Fibroblast of lung (primary cell): ENCODE results near the gene MICOS13. TPM values are rescaled to one million over a fixed set of nuclear protein-coding genes. Genes with fewer than 3 reads are reported as not detected.

ENCODE experiments used
- DNase-seq, 2 donors: peaks; one replicate each; pipeline versions ENCODE4 v3.0.0 to v3.0.0-alpha.2; 2010; ENCODE audit warnings: low read depth in 2 of 2
- H2AFZ ChIP-seq: 2 replicates; pipeline ENCODE4 v1.5.1; 2012; ENCODE audit warnings: low read length, control low read depth, inconsistent platforms
- H3K27ac ChIP-seq: 2 replicates; pipeline ENCODE4 v1.5.1; 2011; ENCODE audit warnings: low read length, control low read depth; ENCODE audit not compliant: insufficient read depth
- H3K27me3 ChIP-seq: 2 replicates; pipeline ENCODE4 v1.5.1; 2011; ENCODE audit warnings: mild to moderate bottlenecking, low read length; ENCODE audit not compliant: control insufficient read depth, insufficient read depth
- H3K36me3 ChIP-seq: 2 replicates; pipeline ENCODE4 v1.5.1; 2011; ENCODE audit warnings: low read length; ENCODE audit not compliant: control insufficient read depth, insufficient read depth
- H3K4me1 ChIP-seq: 2 replicates; pipeline ENCODE4 v1.5.1; 2011; ENCODE audit warnings: low read length; ENCODE audit not compliant: control insufficient read depth, insufficient read depth; ENCODE audit errors: extremely low read depth
- H3K4me2 ChIP-seq: 2 replicates; pipeline ENCODE4 v1.5.1; 2011; ENCODE audit warnings: low read length, control low read depth; ENCODE audit not compliant: insufficient read depth; ENCODE audit errors: extremely low read depth
- H3K4me3 ChIP-seq, 4 experiments: fragments of 200-600 bp in 1 of 4; sonication (generic) in 1 of 4; replicated peaks in 1 of 4; 2 replicates each; pipeline ENCODE4 v1.5.1; 2011 to 2016; ENCODE audit warnings: low read length in 4 of 4, low read depth in 3 of 4, mild to moderate bottlenecking in 3 of 4, control low read depth in 2 of 4, inconsistent platforms in 1 of 4, mixed read lengths in 1 of 4; ENCODE audit not compliant: insufficient read depth in 1 of 4; ENCODE audit errors: control extremely low read depth in 1 of 4
- H3K79me2 ChIP-seq: 2 replicates; pipeline ENCODE4 v1.5.1; 2012; ENCODE audit warnings: mild to moderate bottlenecking, low read length, inconsistent platforms; ENCODE audit not compliant: control insufficient read depth, insufficient read depth
- H3K9ac ChIP-seq: 2 replicates; pipeline ENCODE4 v1.5.1; 2011; ENCODE audit warnings: mild to moderate bottlenecking, low read length, control low read depth; ENCODE audit not compliant: insufficient read depth
- H3K9me3 ChIP-seq: 2 replicates; pipeline ENCODE4 v1.5.1; 2012; ENCODE audit warnings: low read depth, low read length; ENCODE audit not compliant: control insufficient read depth, insufficient read depth
- H4K20me1 ChIP-seq: 2 replicates; pipeline ENCODE4 v1.5.1; 2011; ENCODE audit warnings: low read length; ENCODE audit not compliant: control insufficient read depth, insufficient read depth; ENCODE audit errors: extremely low read depth
- EZH2 ChIP-seq: IDR thresholded peaks from 2 replicates; pipeline ENCODE4 v1.5.1; 2012; ENCODE audit warnings: low read length, control low read depth, mild to moderate bottlenecking; ENCODE audit errors: missing control alignments
- polyA plus RNA-seq, 2 donors: library from polyadenylated mRNA; depleted of rRNA in 1 of 2; stranded (reverse) in 1 of 2; unstranded in 1 of 2; fragments of >200 nt; gene quantifications; 2 replicates each; pipeline ENCODE4 v1.2.1, GENCODE V29; 2011 to 2012; ENCODE audit warnings: missing spikeins in 1 of 2
- total RNA-seq: library from RNA; depleted of rRNA; stranded (reverse); fragments of >200 nt; gene quantifications from 2 replicates; pipeline ENCODE4 v1.2.1, GENCODE V29; 2014
- TF ChIP-seq, protein P1 (sequence below), 2 donors: IDR thresholded peaks in 1 of 2; conservative IDR thresholded peaks in 1 of 2; 1 replicate in 1 of 2; 2 replicates in 1 of 2; pipeline ENCODE4 v1.5.1; 2011 to 2012; ENCODE audit warnings: low read length in 2 of 2, control low read depth in 1 of 2, inconsistent platforms in 1 of 2, low read depth in 1 of 2, mild to moderate bottlenecking in 1 of 2

MICOS13 gene
- total and polyA plus RNA-seq, 2 donors (not counting 1 experiment from before 2014, with no cell fraction given): 20.8 to 73.5 TPM

DNA sequence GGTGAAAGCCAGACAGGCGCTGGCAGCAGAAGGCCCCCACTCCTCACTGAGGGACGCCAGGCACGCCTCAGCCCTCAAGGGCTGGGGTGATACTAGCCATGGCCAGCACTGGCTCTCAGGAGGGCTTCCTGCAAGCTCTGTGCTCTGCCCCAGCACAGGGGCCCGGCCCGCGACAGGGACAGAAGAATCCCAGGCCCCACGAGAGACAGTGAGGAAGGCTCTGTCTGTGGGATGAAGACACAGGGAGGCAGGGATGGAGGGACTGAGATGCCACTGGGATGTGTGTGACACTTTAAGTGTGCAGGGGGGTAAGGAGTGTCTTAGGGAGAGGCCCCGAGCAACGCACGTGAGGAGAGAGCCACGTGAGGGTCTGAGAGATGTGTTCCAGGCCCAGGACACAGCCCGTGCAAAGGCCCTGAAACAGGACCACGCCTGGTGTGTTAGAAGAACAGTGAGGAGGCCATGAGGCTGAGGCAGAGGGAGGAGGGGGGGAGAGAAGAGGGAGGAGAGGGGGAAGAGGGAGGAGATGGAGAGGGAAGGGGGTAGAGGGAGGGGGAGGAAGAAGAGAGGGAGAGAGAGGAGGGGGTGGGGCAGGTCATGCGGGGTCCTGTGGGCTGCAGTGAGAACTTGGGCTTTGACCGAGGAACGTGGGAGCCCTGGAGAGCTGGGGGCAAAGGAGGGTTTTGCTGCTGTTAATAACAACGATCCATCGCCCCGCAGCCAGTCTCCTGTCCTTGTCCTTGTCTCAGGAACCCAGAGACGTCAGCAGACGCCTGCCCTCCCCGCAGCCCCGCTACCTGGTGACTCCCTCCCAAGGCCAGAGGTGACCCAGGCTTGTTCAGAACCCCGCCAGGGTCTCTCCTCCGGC is 16.9 kb upstream of the MICOS13 start:
- H2AFZ ChIP-seq: no peak overlapping the region
- H3K4me3 ChIP-seq: no peak overlapping the region
- no peaks in the 10 kb centered on the region for H3K4me1 ChIP-seq
- no peaks in the 10 kb centered on the region for H3K9me3 ChIP-seq
- H3K9ac ChIP-seq: no peak overlapping the region
- peaks cover 53% of the 10 kb centered on the region for H3K36me3 ChIP-seq
- H3K27ac ChIP-seq: no peak overlapping the region
- H4K20me1 ChIP-seq: no peaks in the 10 kb centered on the region
- DNase-seq: no peak
- peaks cover 40% of the 10 kb centered on the region for H3K79me2 ChIP-seq
- TF ChIP-seq, protein P1, sequence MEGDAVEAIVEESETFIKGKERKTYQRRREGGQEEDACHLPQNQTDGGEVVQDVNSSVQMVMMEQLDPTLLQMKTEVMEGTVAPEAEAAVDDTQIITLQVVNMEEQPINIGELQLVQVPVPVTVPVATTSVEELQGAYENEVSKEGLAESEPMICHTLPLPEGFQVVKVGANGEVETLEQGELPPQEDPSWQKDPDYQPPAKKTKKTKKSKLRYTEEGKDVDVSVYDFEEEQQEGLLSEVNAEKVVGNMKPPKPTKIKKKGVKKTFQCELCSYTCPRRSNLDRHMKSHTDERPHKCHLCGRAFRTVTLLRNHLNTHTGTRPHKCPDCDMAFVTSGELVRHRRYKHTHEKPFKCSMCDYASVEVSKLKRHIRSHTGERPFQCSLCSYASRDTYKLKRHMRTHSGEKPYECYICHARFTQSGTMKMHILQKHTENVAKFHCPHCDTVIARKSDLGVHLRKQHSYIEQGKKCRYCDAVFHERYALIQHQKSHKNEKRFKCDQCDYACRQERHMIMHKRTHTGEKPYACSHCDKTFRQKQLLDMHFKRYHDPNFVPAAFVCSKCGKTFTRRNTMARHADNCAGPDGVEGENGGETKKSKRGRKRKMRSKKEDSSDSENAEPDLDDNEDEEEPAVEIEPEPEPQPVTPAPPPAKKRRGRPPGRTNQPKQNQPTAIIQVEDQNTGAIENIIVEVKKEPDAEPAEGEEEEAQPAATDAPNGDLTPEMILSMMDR (conservative IDR thresholded peaks at IDR 0.05 in 1 of 2, IDR thresholded peaks at IDR 0.05 in 1 of 2; ENCODE audit: low read depth in 1 of 2, low read length in 2 of 2): no peak
- TF ChIP-seq EZH2: no peak
- no peak overlapping the region for H3K4me2 ChIP-seq
- H3K27me3 ChIP-seq: no peaks in the 10 kb centered on the region

DNA sequence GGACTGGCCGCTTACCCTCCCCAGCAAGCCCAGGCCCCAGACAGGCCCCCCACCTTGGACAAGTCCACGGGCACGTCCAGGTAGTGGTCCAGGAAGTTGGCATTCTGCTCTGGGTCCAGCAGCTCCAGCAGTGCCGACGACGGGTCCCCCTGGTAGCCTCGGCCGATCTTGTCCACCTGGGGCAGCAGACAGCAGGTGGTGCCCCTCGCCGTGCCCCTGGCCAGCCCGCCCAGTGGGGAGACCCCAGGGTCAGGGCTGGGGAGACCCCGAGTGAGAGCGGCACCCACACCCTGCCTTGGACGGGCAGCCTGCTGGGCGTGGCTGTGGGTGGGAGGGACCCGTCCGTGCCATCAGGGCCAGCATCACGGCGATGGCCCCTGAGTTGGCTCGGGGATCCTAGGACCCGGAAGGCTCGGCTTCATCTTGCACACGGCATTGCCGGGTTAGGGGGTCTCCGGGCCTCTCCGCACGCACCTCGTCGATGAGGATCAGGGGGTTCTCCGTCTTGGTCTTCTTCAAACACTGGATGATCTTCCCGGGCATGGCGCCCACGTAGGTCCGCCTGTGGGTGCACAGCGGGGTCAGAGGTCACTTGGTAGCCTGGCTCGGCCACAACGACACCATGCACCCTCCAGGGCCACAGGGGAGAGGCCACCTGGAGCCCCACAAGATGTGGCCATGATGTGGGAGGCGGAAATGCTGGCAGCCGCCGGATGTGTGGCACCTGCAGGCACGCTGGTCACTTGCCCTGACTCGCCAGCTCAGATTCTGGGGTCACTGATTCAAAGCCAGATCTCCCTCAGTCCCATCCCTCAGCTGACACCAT is 16.1 kb upstream of the MICOS13 start:
- no peak overlapping the region for H3K9ac ChIP-seq
- H3K36me3 ChIP-seq: peaks cover 60% of the 10 kb centered on the region
- no peak overlapping the region for H2AFZ ChIP-seq
- peaks cover 2% of the 10 kb centered on the region for H3K4me1 ChIP-seq
- H3K4me2 ChIP-seq: no peak overlapping the region
- TF ChIP-seq, protein P1 (conservative IDR thresholded peaks at IDR 0.05 in 1 of 2, IDR thresholded peaks at IDR 0.05 in 1 of 2; ENCODE audit: low read depth in 1 of 2, low read length in 2 of 2): no peak
- no peak for TF ChIP-seq EZH2
- no peak overlapping the region for H3K27ac ChIP-seq
- H3K9me3 ChIP-seq: no peaks in the 10 kb centered on the region
- H3K4me3 ChIP-seq: no peak overlapping the region
- peaks cover 49% of the 10 kb centered on the region for H3K79me2 ChIP-seq
- no peaks in the 10 kb centered on the region for H3K27me3 ChIP-seq
- no peak for DNase-seq
- no peaks in the 10 kb centered on the region for H4K20me1 ChIP-seq

DNA sequence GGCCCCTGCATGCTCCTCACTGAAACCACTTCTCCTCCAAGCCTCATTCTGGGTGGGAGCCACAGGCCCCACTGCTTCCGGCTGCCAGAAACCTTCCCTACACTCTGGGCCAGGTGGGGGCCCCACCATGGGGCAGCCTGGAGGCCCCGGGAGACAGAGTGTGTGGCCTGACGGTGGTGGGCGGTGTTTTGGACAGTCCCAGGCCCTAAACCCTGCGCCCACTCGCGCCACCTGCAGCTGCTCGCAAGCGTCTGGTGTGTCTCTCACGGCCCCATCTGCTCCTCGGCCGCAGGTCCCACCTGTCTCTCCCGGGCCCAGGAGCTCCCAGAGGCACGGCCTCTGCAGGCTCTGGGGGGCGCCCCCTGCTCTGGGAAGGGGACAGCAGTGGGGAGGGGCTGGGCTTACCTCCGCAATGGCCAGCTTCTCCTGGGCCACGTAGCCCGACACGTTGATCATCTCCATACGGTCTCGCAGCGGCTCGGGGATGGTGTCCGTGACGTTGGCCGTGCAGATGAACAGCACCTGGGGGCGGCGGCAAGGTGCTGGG is 15.4 kb upstream of the MICOS13 start:
- H3K9me3 ChIP-seq: no peaks in the 10 kb centered on the region
- no peak overlapping the region for H3K4me2 ChIP-seq
- peaks cover 2% of the 10 kb centered on the region for H3K4me1 ChIP-seq
- TF ChIP-seq EZH2: no peak
- TF ChIP-seq, protein P1 (conservative IDR thresholded peaks at IDR 0.05 in 1 of 2, IDR thresholded peaks at IDR 0.05 in 1 of 2; ENCODE audit: low read depth in 1 of 2, low read length in 2 of 2): no peak
- no peak overlapping the region for H3K9ac ChIP-seq
- no peak overlapping the region for H3K27ac ChIP-seq
- peaks cover 56% of the 10 kb centered on the region for H3K79me2 ChIP-seq
- H3K4me3 ChIP-seq: no peak overlapping the region
- DNase-seq: no peak
- H2AFZ ChIP-seq: no peak overlapping the region
- no peaks in the 10 kb centered on the region for H4K20me1 ChIP-seq
- no peaks in the 10 kb centered on the region for H3K27me3 ChIP-seq
- peaks cover 60% of the 10 kb centered on the region for H3K36me3 ChIP-seq
